GM23248 (cell line): ENCODE results near the gene N4BP2.

Source experiments
- EZH2 ChIP-seq: fragments of 200-600 bp; sonication (generic); IDR thresholded peaks from 2 replicates; pipeline ENCODE4 v1.6.1; 2018; ENCODE audit warnings: antibody characterized with exemption, mild to moderate bottlenecking; ENCODE audit not compliant: insufficient read depth, poor library complexity, severe bottlenecking
- EZH2phosphoT487 ChIP-seq: fragments of 200-600 bp; sonication (generic); IDR thresholded peaks from 2 replicates; pipeline ENCODE4 v1.6.1; 2018; ENCODE audit warnings: antibody characterized with exemption, moderate library complexity, mild to moderate bottlenecking, low read depth; ENCODE audit not compliant: insufficient read depth

DNA sequence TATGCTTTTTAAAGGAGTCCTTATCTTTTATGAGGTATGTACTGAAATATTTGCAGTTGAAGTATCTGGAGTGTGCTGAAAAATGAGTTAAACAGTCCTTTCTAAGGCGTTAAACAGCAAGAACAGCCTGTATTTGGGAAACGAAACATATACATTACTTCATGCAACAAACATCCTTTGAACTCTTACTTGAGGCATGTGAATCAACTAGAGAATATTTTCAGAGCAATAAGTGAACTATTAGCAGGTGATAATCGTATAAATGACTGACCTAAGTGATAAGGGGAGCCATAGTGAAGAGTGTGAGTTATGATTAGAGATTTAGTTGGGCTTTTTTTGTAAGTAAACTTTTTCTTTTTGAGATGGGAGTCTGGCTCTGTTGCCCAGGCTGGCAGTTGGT, 94.3 kb downstream of the N4BP2 start:
- TF ChIP-seq EZH2phosphoT487 (no peak), EZH2 (no peak)
